Measurements from ENCODE around the gene THAP12.

THAP12 gene

DNA sequence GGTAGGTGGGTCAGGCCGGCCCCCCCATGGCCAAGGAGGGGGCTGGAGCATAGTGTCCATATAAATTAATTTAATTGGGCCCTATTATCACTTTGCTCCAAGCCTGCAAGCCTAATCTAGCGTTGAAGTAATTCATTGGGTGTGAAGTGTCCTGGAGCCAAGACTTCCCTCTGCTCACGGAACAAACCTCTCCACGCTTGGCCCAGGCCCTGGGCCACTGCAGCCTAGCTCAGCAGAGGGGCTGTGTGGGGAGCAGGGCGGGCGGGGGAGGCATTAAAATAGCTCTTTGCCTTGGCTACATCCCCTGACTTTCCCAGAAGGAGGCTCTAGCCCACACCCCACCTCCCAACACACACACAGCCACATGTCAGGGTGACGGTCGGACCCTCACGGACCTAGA, 73.5 kb downstream of the THAP12 start:
- DNase-seq (ENCODE audit: low read depth, low spot score): no peak

DNA sequence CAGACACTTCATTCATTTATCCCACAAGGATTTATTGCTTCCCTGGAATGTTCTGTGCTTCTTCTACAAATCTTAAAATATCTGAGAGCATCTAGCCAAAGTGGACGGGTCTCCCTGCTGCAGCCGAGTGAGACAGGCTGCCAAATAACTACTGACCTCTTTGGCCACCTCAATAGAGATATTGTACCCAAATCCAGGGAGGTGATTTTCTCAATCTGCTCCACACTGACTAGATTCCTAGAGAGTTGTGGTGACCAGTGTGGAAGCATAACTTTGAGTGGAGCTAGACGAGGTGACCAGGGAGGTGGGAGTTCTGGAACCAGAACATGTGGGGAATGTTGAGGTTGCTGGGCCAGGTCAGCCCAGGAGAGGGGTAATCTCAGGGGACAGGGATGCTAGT, 77.5 kb downstream of the THAP12 start:
- no peak for DNase-seq (ENCODE audit: low read depth, low spot score)

DNA sequence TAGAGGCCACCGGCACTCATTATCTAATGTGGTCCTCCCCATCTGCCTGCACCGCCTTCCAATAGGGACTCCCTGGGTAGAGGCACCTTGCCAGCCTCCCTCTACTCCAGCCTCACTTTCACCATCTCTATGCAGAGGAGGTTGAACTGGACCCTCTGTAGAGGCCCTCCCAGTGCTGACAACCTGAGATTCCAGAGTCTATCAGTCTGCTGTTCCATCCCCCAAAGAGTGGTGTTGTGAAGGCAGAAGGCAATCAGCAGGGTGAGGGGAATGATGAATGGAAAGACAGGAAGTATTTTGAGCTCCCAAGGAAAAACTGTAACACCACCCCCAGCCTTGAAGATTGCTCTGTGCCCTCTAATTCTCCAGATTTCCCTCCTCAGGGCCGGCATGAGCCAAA, 77.9 kb downstream of the THAP12 start:
- DNase-seq (ENCODE audit: low read depth, low spot score): no peak

All from astrocyte of the hippocampus (primary cell).